RWPE2 (cell line): ENCODE data around the gene XIRP1.

Experiments
- ATAC-seq: fragments of 200-7000 bp; cut with Tn5 transposase; 3 replicates; pipeline ENCODE4 v1.9.1; 2021; ENCODE audit warnings: low read depth
- DNase-seq: peaks from one replicate; pipeline ENCODE4 v3.0.0-alpha.2; 2020; ENCODE audit warnings: low spot score
- H3K27ac ChIP-seq: fragments of 450-650 bp; 2 replicates; pipeline ENCODE4 v1.5.1; 2017; ENCODE audit warnings: mild to moderate bottlenecking; ENCODE audit not compliant: poor library complexity, severe bottlenecking
- H3K27me3 ChIP-seq: fragments of 250-450 bp; sonication (Bioruptor Pico); 2 replicates; pipeline ENCODE4 v1.5.1; 2021; ENCODE audit warnings: mild to moderate bottlenecking, moderate library complexity; ENCODE audit not compliant: insufficient read depth, poor library complexity, severe bottlenecking
- H3K36me3 ChIP-seq: fragments of 250-450 bp; sonication (Bioruptor Pico); 2 replicates; pipeline ENCODE4 v1.5.1; 2020; ENCODE audit warnings: low read depth, mild to moderate bottlenecking, moderate library complexity
- H3K4me1 ChIP-seq: fragments of 250-450 bp; sonication (Bioruptor Pico); 2 replicates; pipeline ENCODE4 v1.5.1; 2021; ENCODE audit warnings: mild to moderate bottlenecking, moderate library complexity; ENCODE audit not compliant: insufficient read depth, poor library complexity, severe bottlenecking
- H3K4me3 ChIP-seq: fragments of 250-450 bp; sonication (Bioruptor Pico); 2 replicates; pipeline ENCODE4 v1.5.1; 2021; ENCODE audit warnings: mild to moderate bottlenecking, moderate library complexity; ENCODE audit not compliant: severe bottlenecking
- H3K9me3 ChIP-seq: fragments of 250-450 bp; sonication (Bioruptor Pico); 2 replicates; pipeline ENCODE4 v1.5.1; 2021; ENCODE audit warnings: mild to moderate bottlenecking, moderate library complexity; ENCODE audit not compliant: severe bottlenecking
- CTCF ChIP-seq: fragments of 450-650 bp; IDR thresholded peaks from one replicate; pipeline ENCODE4 v1.5.1; 2017; ENCODE audit warnings: mild to moderate bottlenecking, moderate library complexity; ENCODE audit not compliant: poor library complexity, severe bottlenecking

XIRP1 gene

GRCh38 chr3:39158148-39158715, 34.2 kb downstream of the XIRP1 start:
- Histone ChIP-seq H3K27ac (no peak overlapping the region), H3K9me3 (no peaks in the 10 kb centered on the region), H3K27me3 (no peaks in the 10 kb centered on the region), H3K36me3 (no peaks in the 10 kb centered on the region), H3K4me1 (no peaks in the 10 kb centered on the region), H3K4me3 (no peak overlapping the region)
- ATAC-seq, result no peak
- DNase-seq, result no peak
- TF ChIP-seq CTCF, result no peak

- no peaks in the 10 kb centered on the region for H3K4me1 ChIP-seq
- ATAC-seq, result no peak
- no peak for DNase-seq
- H3K27ac ChIP-seq, result no peak overlapping the region
- TF ChIP-seq CTCF, result no peak
- no peaks in the 10 kb centered on the region for H3K9me3 ChIP-seq
- H3K4me3 ChIP-seq, result no peak overlapping the region
- no peaks in the 10 kb centered on the region for H3K36me3 ChIP-seq
- H3K27me3 ChIP-seq, result no peaks in the 10 kb centered on the region
Observed at GRCh38 chr3:39157359-39157758, 35.0 kb downstream of the XIRP1 start.

- TF ChIP-seq CTCF, result no peak
- no peak for ATAC-seq
- DNase-seq, result no peak
Observed at GRCh38 chr3:39156421-39156820, 36.0 kb downstream of the XIRP1 start.

GRCh38 chr3:39154280-39155021, 37.9 kb downstream of the XIRP1 start:
- Histone ChIP-seq H3K4me1 (peaks cover 23% of the 10 kb centered on the region), H3K27me3 (no peaks in the 10 kb centered on the region), H3K4me3 (no peak overlapping the region), H3K36me3 (no peaks in the 10 kb centered on the region), H3K27ac (peak overlapping the region; percentile 98), H3K9me3 (no peaks in the 10 kb centered on the region)
- ATAC-seq (no peak), DNase-seq (no peak)
- TF ChIP-seq CTCF, result no peak

More at GRCh38 chr3:39156421-39156820, 36.0 kb downstream of the XIRP1 start:
- no peak overlapping the region for H3K27ac ChIP-seq
- H3K4me3 ChIP-seq, result no peak overlapping the region
- no peaks in the 10 kb centered on the region for H3K9me3 ChIP-seq
- H3K4me1 ChIP-seq, result peaks cover 6% of the 10 kb centered on the region
- no peaks in the 10 kb centered on the region for H3K27me3 ChIP-seq
- no peaks in the 10 kb centered on the region for H3K36me3 ChIP-seq

GRCh38 chr3:39153977-39154279, 38.5 kb downstream of the XIRP1 start:
- no peaks in the 10 kb centered on the region for H3K36me3 ChIP-seq
- ATAC-seq, result no peak
- H3K4me1 ChIP-seq, result peaks cover 29% of the 10 kb centered on the region
- peak overlapping the region; percentile 79 for H3K4me3 ChIP-seq
- no peak for TF ChIP-seq CTCF
- H3K27ac ChIP-seq, result peak overlapping the region; percentile 98
- DNase-seq, result no peak
- no peaks in the 10 kb centered on the region for H3K9me3 ChIP-seq
- H3K27me3 ChIP-seq, result no peaks in the 10 kb centered on the region
